A172 (cell line): ENCODE data around the gene RHEX. TPM values are rescaled to one million over a fixed set of nuclear protein-coding genes. Genes with fewer than 3 reads are reported as not detected.

Experiments used
- DNase-seq: peaks from one replicate; pipeline ENCODE4 v3.0.0-alpha.2; 2015; ENCODE audit warnings: low spot score
- total RNA-seq: library from RNA; depleted of rRNA; stranded (reverse); fragments of >200 nt; shearing (Covaris generic); gene quantifications from 2 replicates; pipeline ENCODE4 v1.2.3, GENCODE V29; 2014

RHEX gene
- total RNA-seq, 1 experiment from 2014 or later: not detected

- DNase-seq: no peak
These were observed 63.4 kb downstream of the RHEX start for GRCh38 chr1:206116191-206116872.

- no peak for DNase-seq
These were observed 63.8 kb downstream of the RHEX start for GRCh38 chr1:206116873-206117150.

- DNase-seq: peak; percentile 18
These were observed 64.4 kb downstream of the RHEX start, which contains the start of gene AVPR1B for GRCh38 chr1:206117151-206117948. AVPR1B (minus strand) TSS chr1:206117388; CDS start chr1:206116890, 498 bp downstream.

GRCh38 chr1:206120406-206120805 is 67.4 kb downstream of the RHEX start:
- no peak for DNase-seq

GRCh38 chr1:206121269-206121668 is 68.3 kb downstream of the RHEX start:
- DNase-seq: no peak

- no peak for DNase-seq
These were observed 69.7 kb downstream of the RHEX start for GRCh38 chr1:206122686-206123085.

- no peak for DNase-seq
These were observed 72.4 kb downstream of the RHEX start for GRCh38 chr1:206125346-206125745.

- no peak for DNase-seq
These were observed 74.4 kb downstream of the RHEX start for GRCh38 chr1:206127336-206127735.

GRCh38 chr1:206128196-206128595 is 75.2 kb downstream of the RHEX start:
- DNase-seq: no peak

GRCh38 chr1:206131037-206131436 is 78.1 kb downstream of the RHEX start:
- DNase-seq: no peak

GRCh38 chr1:206133751-206134415 is 80.9 kb downstream of the RHEX start:
- DNase-seq: no peak

GRCh38 chr1:206135248-206135647 is 82.3 kb downstream of the RHEX start:
- DNase-seq: no peak

GRCh38 chr1:206136241-206136640 is 83.3 kb downstream of the RHEX start:
- no peak for DNase-seq

GRCh38 chr1:206142011-206142410 is 89.0 kb downstream of the RHEX start:
- no peak for DNase-seq

- DNase-seq: no peak
These were observed 89.8 kb downstream of the RHEX start for GRCh38 chr1:206142770-206143169.

- DNase-seq: no peak
These were observed 90.7 kb downstream of the RHEX start for GRCh38 chr1:206143537-206144172.

- no peak for DNase-seq
These were observed 91.6 kb downstream of the RHEX start for GRCh38 chr1:206144605-206145004.

GRCh38 chr1:206145771-206146290 is 92.9 kb downstream of the RHEX start:
- no peak for DNase-seq
